ENCODE measurements around the gene CSAD.
"Not testable (repeated sequence)": the region's sequence is repeated elsewhere in the genome, so short reads cannot be mapped to it uniquely, and the experiment has no call there.

CSAD gene

DNA sequence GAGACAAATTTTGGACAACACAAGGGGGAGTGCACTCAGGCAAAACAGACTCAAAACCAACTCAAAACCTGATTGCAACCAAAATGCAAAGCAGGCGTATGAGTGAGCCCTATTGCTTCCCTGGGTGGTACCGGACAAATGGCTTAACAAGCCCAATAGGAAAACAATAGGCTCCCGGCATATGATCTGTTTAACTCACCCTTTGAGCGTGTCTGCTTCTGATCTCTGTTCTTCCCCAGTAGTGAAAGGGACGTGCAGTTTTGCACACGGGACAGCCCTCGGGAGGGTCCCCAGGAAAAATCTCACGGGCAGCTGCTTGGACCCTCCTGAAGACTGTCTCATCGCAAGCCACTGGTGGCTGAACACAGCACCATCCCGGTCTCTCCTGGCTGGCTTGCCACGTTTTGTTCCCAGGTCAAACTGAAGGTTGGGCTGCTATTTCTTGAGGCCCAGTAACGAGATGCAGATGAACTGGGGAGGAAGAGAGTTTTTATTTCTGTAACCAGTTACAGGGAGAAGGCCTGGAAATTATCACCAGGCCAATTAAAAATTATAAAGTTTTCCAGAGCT, 67.5 kb downstream of the CSAD start:
- H3K27ac ChIP-seq: no peak overlapping the region
- H3K4me3 ChIP-seq (ENCODE audit: low read depth, low read length): no peak overlapping the region
- no peak for DNase-seq
- no peaks in the 10 kb centered on the region for H3K27me3 ChIP-seq (ENCODE audit: insufficient read depth, low read depth, severe bottlenecking)
- TF ChIP-seq CTCF (IDR thresholded peaks at IDR 0.05; ENCODE audit: low read depth, low read length): no peak
- H3K36me3 ChIP-seq: no peaks in the 10 kb centered on the region
- no peaks in the 10 kb centered on the region for H3K9me3 ChIP-seq (ENCODE audit: severe bottlenecking)

- H3K36me3 ChIP-seq; H3K27me3 ChIP-seq (ENCODE audit: insufficient read depth, low read depth, severe bottlenecking): not testable (repeated sequence)
Measured at GRCh38 chr12:53112431-53112830, 68.3 kb downstream of the CSAD start.

More at GRCh38 chr12:53112431-53112830, 68.3 kb downstream of the CSAD start:
- H3K27ac ChIP-seq; H3K9me3 ChIP-seq (ENCODE audit: severe bottlenecking); H3K4me3 ChIP-seq (ENCODE audit: low read depth, low read length); DNase-seq: not testable (repeated sequence)

Measured in WERI-Rb-1 (cell line).